Gastrocnemius medialis (tissue), 4 donors: ENCODE data around the gene DFFA.

Experiments
- POLR2A ChIP-seq, 2 donors: fragments of 450-650 bp; IDR thresholded peaks; one replicate each; pipeline ENCODE4 v1.6.1; 2017; ENCODE audit warnings: antibody characterized with exemption in 2 of 2, mild to moderate bottlenecking in 2 of 2, moderate library complexity in 2 of 2
- TF ChIP-seq, protein P1 (sequence below), 5 experiments: fragments of 450-650 bp in 3 of 5; fragments of 200-600 bp in 2 of 5; sonication (generic) in 2 of 5; IDR thresholded peaks in 4 of 5; conservative IDR thresholded peaks in 1 of 5; 1 replicate in 4 of 5; 2 replicates in 1 of 5; pipeline ENCODE4 v1.5.1; 2016 to 2019; ENCODE audit warnings: antibody characterized with exemption in 5 of 5, mild to moderate bottlenecking in 3 of 5, moderate library complexity in 3 of 5

- TF ChIP-seq, protein P1, sequence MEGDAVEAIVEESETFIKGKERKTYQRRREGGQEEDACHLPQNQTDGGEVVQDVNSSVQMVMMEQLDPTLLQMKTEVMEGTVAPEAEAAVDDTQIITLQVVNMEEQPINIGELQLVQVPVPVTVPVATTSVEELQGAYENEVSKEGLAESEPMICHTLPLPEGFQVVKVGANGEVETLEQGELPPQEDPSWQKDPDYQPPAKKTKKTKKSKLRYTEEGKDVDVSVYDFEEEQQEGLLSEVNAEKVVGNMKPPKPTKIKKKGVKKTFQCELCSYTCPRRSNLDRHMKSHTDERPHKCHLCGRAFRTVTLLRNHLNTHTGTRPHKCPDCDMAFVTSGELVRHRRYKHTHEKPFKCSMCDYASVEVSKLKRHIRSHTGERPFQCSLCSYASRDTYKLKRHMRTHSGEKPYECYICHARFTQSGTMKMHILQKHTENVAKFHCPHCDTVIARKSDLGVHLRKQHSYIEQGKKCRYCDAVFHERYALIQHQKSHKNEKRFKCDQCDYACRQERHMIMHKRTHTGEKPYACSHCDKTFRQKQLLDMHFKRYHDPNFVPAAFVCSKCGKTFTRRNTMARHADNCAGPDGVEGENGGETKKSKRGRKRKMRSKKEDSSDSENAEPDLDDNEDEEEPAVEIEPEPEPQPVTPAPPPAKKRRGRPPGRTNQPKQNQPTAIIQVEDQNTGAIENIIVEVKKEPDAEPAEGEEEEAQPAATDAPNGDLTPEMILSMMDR (IDR thresholded peaks at IDR 0.05 in 4 of 5, conservative IDR thresholded peaks at IDR 0.05 in 1 of 5): no peak
- TF ChIP-seq POLR2A (IDR thresholded peaks at IDR 0.05): no peak
Measured at GRCh38 chr1:10494418-10494753, 22.1 kb upstream of the DFFA start.
